NCI-H1105 (cell line): ENCODE measurements around the gene STAP2.

Experiments used
- DNase-seq: peaks from one replicate; lab custom pipeline; 2025; lab: John Stamatoyannopoulos, UW

The STAP2 gene, protein sequence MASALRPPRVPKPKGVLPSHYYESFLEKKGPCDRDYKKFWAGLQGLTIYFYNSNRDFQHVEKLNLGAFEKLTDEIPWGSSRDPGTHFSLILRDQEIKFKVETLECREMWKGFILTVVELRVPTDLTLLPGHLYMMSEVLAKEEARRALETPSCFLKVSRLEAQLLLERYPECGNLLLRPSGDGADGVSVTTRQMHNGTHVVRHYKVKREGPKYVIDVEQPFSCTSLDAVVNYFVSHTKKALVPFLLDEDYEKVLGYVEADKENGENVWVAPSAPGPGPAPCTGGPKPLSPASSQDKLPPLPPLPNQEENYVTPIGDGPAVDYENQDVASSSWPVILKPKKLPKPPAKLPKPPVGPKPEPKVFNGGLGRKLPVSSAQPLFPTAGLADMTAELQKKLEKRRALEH

DNA sequence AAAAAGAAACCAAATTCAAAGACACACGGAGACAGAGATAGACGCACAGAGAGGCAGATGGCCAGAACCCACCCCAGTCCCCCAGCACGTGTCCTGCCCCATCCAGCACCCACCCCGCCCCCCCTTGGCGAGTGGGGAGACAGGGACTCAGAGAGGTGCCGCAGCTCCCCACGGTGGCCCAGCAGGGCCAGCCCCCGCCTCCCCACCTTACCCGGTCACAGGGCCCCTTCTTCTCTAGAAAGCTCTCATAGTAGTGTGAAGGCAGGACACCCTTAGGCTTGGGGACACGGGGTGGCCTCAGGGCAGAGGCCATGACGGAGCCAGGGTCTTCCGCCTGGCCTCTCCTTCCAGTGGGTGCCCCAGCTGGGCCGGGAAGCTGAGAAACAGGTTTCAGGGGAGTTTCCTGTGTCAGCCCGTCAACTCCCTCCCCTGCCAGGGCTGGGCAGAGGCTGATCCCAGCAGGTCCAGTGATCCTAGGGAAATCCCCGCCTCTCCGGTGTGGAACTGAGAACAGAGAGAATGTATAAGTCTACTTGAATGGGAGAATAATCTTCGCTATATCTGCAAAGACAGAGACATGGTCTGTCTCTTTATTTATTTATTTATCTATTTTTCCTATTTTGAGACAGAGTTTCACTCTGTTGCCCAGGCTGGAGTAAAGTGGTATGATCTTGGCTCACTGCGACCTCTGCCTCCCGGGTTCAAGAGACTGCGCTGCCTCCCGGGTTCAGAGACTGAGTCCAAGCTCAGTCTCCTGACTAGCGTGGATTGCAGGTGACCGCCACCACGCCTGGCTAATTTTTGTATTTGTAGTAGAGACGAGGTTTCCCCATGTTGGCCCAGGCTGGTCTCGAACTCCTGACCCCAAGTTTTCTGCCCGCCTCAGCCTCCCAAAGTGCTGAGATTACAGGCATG lies at the start of gene STAP2:
STAP2 (minus strand) TSS at position 387 of the 915 bp plus-strand sequence; CDS start at position 313, 74 bp downstream.
- no peak for DNase-seq

DNA sequence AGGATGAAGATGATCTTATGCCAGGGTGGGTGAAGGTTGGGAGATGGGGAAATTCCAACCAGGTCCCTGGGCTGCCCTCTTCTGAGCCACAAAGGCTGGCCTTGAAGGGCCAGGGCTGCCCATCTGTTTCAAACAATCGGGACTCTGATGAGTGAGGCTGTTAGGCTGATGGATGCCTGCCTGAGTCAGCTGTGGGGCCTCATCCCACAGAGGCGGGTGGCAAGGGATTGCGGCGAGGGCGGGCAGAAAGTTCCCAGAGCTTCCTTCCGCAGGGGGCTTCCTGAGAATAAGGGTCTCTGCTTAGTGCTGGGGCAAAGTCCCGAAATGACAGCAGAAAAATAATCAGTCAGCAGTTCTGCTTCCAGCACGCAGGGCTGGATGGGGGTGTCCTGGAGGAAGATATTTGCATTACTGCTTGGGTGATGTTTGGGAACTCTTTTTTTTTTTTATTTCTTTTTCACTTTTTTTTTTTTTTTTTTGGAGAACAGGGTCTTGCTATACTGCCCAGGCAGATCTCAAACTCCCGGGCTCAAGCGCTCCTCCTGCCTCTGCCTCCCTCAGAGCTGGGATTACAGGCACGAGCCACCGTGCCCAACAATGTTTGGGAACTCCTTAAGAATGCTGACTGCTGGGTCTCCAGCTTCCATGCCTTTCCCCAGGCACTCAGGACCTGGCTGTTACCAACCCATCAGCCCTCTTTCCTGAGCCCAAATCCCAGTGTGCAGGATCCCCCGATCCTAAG lies 47.6 kb upstream of the STAP2 start:
- DNase-seq = no peak

DNA sequence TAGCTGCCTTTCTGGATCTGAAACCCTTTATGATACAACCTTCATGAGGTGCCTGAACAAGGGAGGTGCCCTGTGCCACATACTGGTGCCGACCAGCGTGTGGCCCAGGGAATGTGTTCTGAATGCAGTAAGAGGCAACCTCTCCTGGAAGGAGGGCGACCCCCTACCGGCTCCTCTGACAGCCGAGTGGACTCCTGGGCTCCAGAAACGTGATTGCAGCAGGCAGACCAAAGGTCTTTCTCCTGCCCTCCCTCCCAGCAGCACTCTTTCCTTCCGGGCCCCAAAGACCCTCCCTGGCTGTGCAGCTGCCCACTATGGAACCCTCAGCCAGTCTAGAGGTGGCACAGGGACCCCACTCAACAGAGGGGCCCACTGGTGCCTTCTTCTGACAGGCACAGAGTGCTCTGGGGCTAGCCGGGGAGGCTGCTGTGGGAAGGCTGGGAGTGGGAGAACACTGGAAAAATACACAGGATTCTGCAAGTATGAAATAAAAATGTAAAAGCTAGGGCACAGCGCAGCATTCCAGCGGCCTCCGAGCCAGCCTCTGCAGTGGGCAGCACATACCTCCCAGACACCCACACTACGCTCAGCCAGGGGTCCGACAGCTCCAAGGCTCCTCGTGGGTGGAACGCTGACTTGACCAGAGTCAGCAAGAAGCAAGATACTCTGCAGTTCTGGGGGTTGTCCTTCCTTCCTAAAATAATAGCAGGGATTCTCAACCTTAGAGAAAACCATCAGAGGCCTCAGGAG lies 46.8 kb upstream of the STAP2 start:
- no peak for DNase-seq

DNA sequence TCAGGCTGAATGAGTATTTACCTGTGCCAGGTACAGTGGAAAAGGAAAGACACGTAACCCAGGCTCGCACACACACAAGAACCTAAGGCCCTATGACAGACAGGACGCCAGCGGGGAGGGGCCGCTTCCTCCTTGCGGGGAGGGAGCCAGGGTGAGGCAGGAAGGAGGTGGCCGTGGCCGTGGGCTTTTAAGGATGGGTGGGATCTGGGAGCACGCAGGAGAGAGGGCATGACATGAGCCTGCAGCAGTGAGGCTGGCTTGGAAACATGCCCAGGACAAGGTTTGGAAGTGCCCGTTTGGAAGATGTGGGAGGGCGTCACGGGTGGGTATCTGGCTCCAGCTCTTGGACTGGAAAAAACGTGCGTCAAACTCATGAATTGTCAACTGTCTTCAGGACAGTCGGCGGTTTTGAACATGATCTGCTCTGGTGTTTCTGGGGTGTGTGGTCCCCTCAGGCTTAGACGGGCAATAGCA lies 41.7 kb upstream of the STAP2 start:
- no peak for DNase-seq

DNA sequence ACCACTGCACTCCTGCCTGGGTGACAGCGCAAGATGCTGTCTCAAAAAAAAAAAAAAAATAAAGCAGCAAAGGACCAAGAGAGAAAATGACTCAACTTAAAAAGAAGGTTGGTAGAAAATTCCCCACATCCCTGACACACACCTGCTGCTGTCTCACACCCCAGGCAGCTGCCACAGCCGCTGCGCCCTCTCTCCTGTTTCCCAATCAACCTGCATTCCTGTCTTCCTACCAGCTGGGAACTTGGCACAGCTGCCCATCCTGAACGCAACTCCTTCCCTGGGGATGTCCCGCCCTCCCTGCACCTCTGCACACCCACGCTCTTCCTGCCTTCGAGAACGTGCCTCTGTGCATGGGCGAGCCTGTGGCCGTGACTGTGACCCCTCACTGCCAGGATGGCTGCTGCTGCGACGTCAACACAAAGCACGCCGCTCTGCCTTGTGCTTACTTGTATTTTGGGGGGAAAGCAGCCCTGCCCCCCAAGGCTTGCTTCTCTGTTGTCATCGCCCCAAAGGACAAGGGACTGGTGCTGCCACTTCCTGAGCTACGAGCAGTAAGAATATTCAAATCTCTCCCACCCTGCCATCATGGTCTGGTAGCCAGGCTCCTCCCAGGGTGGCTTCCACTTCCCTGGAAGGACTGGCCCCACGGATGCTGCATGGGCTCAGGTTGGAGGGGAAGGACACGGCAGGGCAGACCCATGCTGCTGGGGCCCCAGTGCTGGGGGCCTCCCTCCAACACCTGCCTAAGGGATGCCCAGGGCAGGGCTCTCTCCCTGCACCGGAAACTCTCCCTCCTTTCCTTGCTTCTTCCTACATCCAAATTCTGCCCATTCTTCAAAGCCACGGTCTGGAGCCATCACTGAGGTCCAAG lies 41.0 kb upstream of the STAP2 start:
- peak; percentile 27 for DNase-seq

DNA sequence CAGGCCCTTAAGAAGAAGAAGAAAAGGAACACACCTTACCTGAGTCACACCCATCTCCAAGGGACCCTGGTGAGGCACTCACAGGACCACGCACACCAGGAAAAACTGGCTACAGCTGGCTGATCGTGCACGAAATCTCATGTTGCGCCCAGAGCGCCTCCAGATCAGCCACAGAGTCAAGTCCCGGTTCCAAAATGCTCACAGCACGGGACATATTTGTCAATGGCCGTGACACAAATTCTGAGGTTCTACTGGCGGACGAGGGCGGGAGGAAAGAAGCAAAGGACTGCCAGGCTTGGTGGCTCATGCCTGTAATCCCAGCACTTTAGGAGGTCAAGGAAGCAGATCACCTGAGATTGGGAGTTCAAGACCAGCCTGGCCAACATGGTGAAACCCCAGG lies 40.3 kb upstream of the STAP2 start:
- no peak for DNase-seq

DNA sequence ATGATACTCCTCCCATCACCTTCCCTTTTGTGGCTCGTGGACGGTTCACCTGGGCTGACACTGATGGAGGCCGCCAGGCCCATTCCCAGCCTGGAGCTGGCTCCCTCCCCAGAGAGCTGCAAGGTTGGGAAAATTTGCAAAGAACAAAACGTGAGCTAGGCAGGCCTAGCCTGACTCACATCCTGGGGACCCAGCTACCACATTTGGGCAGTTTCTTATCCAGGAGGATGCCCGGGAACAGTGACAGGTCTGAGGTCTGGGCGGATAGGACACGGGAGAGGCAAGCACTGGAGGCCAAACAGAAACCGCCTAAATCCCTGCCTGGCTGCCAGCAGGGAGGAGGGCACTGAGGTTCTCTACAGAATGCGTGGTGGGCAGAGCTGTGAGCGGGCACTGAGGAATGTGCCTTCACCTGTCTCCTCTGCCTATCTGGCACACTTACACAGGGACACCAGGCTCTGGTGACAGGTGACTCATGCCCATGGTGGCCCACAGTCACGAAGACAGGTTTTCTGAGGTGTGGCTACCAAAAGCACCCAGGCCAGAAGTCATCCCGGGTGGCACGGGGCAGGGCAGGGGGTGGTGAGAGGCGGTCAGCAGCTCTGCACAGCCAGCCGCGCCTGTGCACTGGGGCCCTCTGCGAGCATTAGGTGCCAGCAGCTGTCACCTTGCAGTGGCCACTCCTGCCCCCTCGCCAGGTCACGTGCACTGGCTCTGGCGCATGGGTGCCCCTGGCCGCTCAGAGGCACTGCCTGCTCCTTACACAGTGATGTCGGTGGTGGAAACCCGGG lies 38.6 kb upstream of the STAP2 start:
- no peak for DNase-seq

DNA sequence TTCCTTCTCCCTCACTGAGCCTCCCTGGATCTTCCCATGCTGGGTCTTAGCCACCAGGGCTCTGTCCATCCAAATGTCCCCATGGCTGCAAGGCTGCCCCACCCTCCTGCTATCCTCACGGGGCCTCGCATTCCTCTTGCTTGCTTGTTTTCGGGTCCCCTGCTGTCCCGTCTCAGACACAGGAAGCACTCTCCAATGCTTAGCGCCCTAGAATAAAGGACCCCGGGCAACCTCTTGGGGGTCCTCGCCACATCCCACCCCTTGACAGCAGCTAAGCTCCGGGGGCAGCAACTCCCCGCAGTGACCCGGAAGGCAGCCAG lies 38.0 kb upstream of the STAP2 start:
- DNase-seq = no peak

DNA sequence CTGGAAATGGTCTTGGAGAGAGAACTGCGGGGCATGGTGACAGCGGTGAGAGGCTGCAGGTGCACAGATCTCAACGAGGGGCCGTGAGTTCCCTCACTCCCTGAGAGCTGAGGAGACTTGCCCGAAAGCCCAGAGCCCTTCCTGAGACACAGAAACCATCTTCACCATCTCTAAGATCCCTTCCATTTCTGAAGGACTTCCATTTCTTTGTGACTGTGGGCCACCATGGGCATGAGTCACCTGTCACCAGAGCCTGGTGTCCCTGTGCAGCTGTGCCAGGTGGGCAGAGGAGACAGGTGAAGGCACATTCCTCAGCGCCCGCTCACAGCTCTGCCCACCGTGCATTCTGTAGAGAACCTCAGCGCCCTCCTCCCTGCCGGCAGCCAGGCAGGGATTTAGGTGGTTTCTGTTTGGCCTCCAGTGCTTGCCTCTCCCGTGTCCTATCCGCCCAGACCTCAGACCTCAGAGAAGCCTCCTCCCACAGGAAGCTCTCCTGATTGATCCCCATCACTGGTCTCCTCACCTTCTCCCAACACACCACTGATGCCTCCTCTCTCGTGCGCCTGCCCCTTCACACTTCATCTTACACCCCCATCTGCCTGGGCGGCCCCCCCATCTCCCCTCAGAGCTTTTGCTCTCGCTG lies 37.5 kb upstream of the STAP2 start:
- no peak for DNase-seq

DNA sequence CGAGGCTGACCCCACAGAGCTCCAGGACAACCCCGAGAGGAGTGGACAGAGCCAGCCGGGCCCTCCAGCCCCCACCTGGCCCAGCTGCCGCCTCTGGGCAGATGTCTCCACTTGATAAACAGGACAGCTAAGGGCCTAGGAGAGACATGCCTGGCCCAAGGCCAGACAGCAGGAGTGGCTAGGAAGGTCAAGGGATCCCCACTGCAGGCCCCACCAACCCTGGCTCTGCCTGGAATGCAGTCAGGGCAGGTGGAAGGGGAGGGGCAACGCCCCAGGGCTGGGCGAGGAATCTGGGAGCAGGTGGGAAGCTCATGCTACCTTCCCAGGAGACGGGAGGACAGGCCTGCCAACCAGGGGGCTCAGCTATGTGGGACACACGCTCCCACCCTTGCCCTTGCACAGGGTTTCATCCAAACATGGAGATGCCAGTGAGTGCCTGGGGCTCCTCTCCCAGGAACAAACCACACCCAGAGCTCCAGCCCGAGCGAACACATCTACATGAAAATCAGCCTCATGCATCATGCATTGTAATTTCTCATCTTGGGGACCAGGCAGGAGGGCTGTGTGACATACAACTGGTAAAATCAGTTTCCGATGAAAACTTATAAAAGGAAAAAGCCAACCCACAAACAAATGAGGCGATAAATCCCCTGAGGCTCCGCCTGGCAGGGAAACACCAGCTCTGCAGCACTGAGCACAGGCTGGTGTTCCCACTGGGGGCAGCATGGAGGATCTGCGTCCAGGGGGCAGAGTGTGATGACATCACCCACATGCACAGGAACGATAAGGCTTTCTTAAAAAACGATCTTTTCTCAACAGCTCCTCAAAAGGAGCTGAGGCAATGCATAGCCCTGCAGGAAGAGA lies 36.8 kb upstream of the STAP2 start:
- no peak for DNase-seq

DNA sequence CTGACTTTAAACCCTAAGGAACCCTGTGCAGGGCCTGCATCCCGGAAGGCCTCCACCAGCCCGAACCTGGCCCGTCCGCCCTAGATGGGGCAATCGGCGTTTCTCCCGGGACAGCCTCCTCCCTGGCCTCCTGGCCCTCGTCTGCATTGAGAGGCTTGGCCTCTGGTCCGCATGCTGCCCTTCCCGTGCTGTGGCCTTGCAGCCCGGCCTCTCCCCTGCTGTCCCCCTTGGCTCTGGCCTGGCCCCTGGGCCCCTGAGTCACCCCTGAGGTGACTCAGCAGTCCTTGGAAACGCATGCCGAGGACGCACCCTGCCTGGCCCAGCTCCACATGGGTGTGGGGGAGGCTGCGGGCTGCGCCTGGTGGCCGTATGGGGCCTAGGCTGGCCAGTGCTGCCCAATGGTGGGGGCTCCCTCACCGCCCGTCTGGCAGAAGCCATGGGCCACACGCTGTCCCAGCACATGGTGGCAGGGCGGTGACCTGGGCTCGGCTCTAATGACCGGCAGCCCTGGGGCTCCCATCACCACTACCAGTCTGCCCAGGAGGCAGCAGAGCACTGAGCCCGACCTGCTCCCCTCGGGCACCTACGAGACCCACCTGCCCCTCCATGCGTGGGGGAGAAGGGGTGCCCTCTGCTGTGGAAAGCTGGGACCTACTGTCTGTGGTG lies 36.0 kb upstream of the STAP2 start:
- no peak for DNase-seq

DNA sequence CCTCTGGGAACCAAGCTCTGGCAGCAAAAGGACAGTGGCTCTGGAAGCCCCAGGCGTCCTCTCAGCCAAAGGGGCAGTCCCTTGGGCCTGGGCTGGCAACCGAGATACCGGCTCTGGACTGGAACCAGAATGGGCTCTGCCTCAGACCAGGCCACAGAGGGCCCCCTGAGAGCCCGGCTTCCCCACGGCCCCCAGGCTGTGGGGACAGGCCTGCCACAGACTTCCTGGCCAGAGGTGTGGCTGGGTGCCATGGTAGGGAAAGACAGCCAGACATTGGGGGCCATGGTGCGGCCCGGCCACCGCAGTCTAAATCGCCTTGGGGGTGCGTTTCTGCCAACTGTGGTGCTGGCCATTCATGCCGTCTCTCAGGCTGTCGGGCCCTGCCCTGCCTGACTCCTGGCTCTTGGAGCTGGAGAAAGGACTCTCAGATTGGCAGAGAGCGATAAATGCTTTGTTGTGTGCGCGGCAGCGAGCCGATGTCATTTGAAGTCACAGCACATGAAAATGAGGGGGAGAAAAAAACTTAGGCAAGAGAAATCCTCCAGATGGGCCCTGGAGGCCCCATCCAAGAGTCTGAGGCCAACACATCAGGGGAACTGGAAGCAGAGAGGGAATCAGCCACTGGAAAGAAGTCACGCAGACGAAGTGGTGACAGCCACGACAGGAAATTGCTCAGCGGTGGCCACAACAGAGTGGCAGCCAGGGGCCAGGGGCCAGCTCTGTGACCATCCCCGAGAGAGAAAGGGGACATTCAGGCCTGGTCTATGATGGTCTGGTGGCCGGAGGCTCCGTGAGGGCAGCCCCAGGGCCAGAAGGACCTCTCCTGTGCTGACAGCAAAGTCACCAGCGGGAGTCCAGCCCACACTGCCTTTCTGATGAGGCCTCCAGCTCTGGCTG lies 35.2 kb upstream of the STAP2 start:
- no peak for DNase-seq

DNA sequence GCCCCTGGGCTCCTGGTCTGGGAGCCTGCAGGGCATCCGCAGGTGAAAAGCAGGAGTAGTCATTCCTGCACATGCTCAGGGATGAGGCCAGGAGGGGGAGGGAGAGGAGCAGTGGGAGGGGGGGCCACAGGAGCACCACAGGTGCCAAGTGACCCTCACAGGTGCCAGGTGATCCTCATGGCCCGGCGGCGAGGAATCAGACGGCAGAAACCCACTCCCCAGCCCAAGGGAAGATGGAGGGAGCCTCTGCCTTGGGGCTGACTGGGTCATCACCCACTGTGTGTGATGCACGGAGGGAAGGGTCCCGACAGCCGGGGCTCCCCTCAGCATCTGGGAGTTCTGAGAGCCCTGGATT lies 34.4 kb upstream of the STAP2 start:
- no peak for DNase-seq

DNA sequence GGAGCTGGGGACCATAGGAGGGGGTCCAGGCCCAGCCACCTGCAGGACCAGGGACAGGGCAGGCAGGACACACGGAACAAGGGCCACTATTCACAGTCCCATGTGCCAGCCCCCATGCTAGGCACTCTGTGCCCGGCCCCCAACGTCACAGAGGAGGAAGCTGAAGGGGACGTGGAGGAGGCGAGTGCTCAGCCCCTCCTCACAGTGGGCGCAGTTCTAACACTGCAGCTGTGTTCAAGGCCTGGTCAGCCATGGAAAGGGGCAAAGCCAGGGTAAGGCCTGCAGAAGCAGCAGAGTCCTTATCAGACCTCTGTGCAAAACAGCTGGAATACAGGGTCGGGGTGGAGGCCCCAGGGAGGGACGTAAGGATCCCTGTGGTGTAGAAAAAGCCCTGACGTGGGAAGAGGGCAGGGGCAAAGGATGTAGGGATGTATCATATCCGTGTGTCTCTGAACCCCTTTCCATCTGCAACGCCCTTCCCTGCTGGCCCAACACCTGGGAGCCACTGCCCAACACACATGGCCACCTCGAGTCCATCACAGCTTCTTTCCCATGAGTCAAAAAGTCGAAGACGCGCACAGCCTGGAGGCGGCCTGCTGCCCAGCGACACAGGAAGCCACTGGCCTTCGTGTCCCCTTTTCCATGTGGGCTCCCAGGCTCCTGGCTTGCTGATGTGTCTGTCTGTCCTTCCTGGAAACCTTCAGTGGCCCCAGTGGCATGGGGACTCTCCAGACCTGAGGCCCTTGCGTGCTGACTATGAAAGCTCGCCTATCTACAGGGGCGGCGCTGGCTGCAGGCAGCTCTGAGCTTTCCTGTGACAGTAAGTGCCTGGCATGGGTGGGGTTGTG lies 33.8 kb upstream of the STAP2 start:
- DNase-seq = no peak

DNA sequence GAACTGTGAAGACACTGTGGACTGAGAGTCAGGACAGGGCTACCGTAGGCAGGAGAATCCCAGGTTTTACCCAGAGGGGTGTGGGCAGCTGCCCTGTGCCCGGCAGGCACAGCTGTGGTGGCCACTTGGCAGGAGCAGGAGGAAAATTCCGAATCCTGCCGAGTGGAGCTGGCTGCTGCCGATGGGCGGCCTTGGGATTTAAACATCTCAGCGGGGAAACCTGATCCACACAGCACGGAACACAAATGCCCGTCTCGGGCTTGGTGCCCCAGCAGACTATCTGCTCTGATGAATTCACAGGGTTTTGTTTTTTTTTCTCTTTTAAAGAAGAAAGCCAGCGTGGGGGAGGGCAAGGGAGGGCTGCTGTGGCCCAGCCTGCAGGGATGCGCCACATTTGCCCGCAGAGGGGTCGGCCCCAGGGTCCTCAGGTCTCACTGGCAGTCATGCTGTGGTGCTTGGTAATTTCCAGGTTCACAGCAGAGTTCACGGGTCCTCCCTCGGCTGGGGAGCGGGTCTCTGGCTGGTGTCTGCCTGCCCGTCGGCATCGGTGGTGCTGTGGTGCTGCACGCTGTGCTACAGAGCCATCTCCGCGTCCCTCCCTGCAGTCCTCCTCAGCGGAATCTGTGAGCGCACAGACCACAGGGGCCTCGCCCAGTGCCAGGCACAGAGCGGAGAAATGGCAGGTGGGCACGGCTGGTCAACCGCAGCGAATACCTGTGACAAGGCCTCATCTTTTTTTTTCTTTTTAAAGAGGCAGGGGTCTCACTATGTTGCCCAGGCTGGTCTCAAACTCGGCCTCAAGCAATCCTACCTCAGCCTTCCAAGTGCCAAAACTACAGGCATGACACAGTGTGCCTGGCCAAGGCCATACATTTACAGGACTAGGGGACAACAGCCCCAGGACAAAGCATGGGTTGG lies 32.9 kb upstream of the STAP2 start:
- DNase-seq = no peak
